AG10803 (cell line): ENCODE results near the gene ITM2A.

Experiments used
- DNase-seq: peaks from one replicate; pipeline ENCODE4 v3.0.0; 2010; ENCODE audit warnings: low read depth
- H3K4me3 ChIP-seq: 2 replicates; pipeline ENCODE4 v1.5.1; 2011; ENCODE audit warnings: mild to moderate bottlenecking, low read length, control low read depth
- TF ChIP-seq, protein P1 (sequence below): conservative IDR thresholded peaks from 2 replicates; pipeline ENCODE4 v1.5.1; 2011; ENCODE audit warnings: mild to moderate bottlenecking, low read length, control low read depth, inconsistent platforms

The ITM2A gene

DNA sequence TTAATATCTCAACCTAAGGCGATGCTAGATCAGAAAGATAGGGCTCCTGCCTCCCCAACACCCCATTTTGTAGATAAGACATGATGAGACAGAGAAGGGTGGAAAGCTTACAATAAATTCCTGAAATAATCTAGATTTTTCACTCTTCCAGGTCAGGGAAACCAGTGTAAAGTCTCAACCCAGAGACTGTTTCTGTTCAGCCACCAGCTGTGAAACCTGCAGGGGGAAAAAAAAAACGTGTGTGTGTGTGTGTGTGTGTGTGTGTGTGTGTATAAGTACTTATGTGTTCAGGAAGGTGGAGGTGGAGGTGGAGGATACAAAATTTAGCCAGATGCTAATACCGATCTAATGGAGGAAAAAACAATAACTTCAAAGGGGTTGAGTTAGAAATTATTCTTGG, 773 bp upstream of the ITM2A start:
- H3K4me3 ChIP-seq: no peak overlapping the region
- TF ChIP-seq, protein P1, sequence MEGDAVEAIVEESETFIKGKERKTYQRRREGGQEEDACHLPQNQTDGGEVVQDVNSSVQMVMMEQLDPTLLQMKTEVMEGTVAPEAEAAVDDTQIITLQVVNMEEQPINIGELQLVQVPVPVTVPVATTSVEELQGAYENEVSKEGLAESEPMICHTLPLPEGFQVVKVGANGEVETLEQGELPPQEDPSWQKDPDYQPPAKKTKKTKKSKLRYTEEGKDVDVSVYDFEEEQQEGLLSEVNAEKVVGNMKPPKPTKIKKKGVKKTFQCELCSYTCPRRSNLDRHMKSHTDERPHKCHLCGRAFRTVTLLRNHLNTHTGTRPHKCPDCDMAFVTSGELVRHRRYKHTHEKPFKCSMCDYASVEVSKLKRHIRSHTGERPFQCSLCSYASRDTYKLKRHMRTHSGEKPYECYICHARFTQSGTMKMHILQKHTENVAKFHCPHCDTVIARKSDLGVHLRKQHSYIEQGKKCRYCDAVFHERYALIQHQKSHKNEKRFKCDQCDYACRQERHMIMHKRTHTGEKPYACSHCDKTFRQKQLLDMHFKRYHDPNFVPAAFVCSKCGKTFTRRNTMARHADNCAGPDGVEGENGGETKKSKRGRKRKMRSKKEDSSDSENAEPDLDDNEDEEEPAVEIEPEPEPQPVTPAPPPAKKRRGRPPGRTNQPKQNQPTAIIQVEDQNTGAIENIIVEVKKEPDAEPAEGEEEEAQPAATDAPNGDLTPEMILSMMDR: no peak
- DNase-seq: no peak

DNA sequence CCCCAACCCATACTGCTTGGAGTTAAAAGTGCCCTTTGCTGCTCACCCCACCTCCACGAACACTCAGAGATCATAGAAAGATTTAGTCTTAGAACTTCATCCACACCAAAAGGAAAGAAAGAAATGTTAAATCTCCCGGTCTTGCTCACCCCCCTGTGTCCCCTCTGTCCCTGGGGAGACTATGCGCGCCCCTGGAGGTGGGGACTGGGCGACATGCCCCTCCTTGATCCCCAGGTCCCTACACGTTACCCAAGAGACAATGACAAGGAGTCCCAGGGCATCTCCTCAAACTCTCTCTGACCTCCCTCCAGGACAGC, 620 bp downstream of the ITM2A start:
- H3K4me3 ChIP-seq: no peak overlapping the region
- TF ChIP-seq, protein P1: no peak
- DNase-seq: no peak

- DNase-seq: no peak
- H3K4me3 ChIP-seq: no peak overlapping the region
- TF ChIP-seq, protein P1: no peak
Measured at GRCh38 chrX:79365591-79365990, 1.5 kb downstream of the ITM2A start.

DNA sequence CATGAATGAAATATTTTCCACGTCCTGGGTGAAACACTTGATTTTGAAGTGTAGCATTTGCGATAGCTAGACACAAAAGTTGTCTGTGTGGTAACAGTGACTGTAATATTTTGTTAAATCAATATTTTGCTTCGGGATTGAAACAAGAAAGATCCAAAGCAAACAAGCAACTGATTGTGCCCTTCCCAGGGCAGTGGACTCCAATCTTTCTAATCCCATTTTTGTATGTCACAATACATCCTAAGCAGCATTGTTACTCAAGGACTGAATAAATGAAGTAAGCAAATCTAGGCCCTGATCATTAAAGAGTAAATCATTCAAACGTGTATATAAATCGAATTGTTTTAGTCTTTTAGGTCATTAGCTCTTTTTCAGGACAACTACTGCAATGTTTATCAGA, 2.8 kb downstream of the ITM2A start:
- DNase-seq: no peak
- TF ChIP-seq, protein P1: no peak
- no peak overlapping the region for H3K4me3 ChIP-seq

GRCh38 chrX:79361192-79361870, 5.8 kb downstream of the ITM2A start:
- no peak for DNase-seq
- TF ChIP-seq, protein P1: no peak
- H3K4me3 ChIP-seq: no peak overlapping the region

- TF ChIP-seq, protein P1: no peak
- DNase-seq: no peak
- no peak overlapping the region for H3K4me3 ChIP-seq
Measured at GRCh38 chrX:79336869-79337815, 30.0 kb downstream of the ITM2A start.

- DNase-seq: no peak
- TF ChIP-seq, protein P1: no peak
- no peak overlapping the region for H3K4me3 ChIP-seq
Measured at GRCh38 chrX:79330022-79330421, 37.1 kb downstream of the ITM2A start.
